HG02610 (cell line): ENCODE measurements around the gene VIPR2.
"Not testable (repeated sequence)": the region's sequence is repeated elsewhere in the genome, so short reads cannot be mapped to it uniquely, and the experiment has no call there.

Source experiments
- ATAC-seq: cut with Tn5 transposase; IDR thresholded peaks from one replicate; pipeline ENCODE4 v1.9.1; 2021; ENCODE audit warnings: mild to moderate bottlenecking, moderate library complexity; ENCODE audit not compliant: unreplicated experiment

VIPR2 gene

GRCh38 chr7:158996214-158997109 lies 148.2 kb downstream of the VIPR2 start:
- ATAC-seq: no peak

- ATAC-seq: no peak
Observed at GRCh38 chr7:158995514-158995913, 149.2 kb downstream of the VIPR2 start.

- no peak for ATAC-seq
Observed at GRCh38 chr7:158994687-158995086, 150.0 kb downstream of the VIPR2 start.

- no peak for ATAC-seq
Observed at GRCh38 chr7:158993591-158993990, 151.1 kb downstream of the VIPR2 start.

- ATAC-seq: no peak
Observed at GRCh38 chr7:158992759-158993158, 151.9 kb downstream of the VIPR2 start.

- ATAC-seq: no peak
Observed at GRCh38 chr7:158991824-158992621, 152.6 kb downstream of the VIPR2 start.

- ATAC-seq: no peak
Observed at GRCh38 chr7:158988996-158989395, 155.7 kb downstream of the VIPR2 start.

- ATAC-seq: no peak
Observed at GRCh38 chr7:158988302-158988862, 156.3 kb downstream of the VIPR2 start.

- no peak for ATAC-seq
Observed at GRCh38 chr7:158987691-158988090, 157.0 kb downstream of the VIPR2 start.

GRCh38 chr7:158985583-158985982 lies 159.1 kb downstream of the VIPR2 start:
- no peak for ATAC-seq

- ATAC-seq: not testable (repeated sequence)
Observed at GRCh38 chr7:158984007-158984406, 160.7 kb downstream of the VIPR2 start.

GRCh38 chr7:158982080-158982479 lies 162.6 kb downstream of the VIPR2 start:
- ATAC-seq: not testable (repeated sequence)

- no peak for ATAC-seq
Observed at GRCh38 chr7:158979635-158980351, 164.9 kb downstream of the VIPR2 start.

- ATAC-seq: no peak
Observed at GRCh38 chr7:158979023-158979529, 165.6 kb downstream of the VIPR2 start.
